GM19351 (cell line): ENCODE data around the gene MAP4K2.
"Not testable (repeated sequence)": the region's sequence is repeated elsewhere in the genome, so short reads cannot be mapped to it uniquely, and the experiment has no call there.

Source experiments
- ATAC-seq: cut with Tn5 transposase; IDR thresholded peaks from one replicate; pipeline ENCODE4 v1.9.1; 2021; ENCODE audit warnings: mild to moderate bottlenecking, moderate library complexity; ENCODE audit not compliant: unreplicated experiment

MAP4K2 gene

GRCh38 chr11:64838600-64839334, 35.8 kb upstream of the MAP4K2 start:
- no peak for ATAC-seq

GRCh38 chr11:64837887-64838351, 34.9 kb upstream of the MAP4K2 start:
- no peak for ATAC-seq

- ATAC-seq: no peak
Measured at GRCh38 chr11:64836448-64837072, 33.5 kb upstream of the MAP4K2 start.

- ATAC-seq: no peak
Measured at GRCh38 chr11:64835616-64836447, 32.8 kb upstream of the MAP4K2 start.

GRCh38 chr11:64834723-64835615, 32.0 kb upstream of the MAP4K2 start:
- no peak for ATAC-seq

- ATAC-seq: no peak
Measured at GRCh38 chr11:64834031-64834722, 31.2 kb upstream of the MAP4K2 start.

GRCh38 chr11:64833509-64833908, 30.5 kb upstream of the MAP4K2 start:
- no peak for ATAC-seq

GRCh38 chr11:64833198-64833502, 30.1 kb upstream of the MAP4K2 start:
- no peak for ATAC-seq

- no peak for ATAC-seq
Measured at GRCh38 chr11:64832467-64833197, 29.6 kb upstream of the MAP4K2 start.

GRCh38 chr11:64831411-64831891, 28.4 kb upstream of the MAP4K2 start:
- no peak for ATAC-seq

GRCh38 chr11:64829536-64830251, 26.7 kb upstream of the MAP4K2 start:
- ATAC-seq: no peak

GRCh38 chr11:64827451-64827839, 24.4 kb upstream of the MAP4K2 start:
- ATAC-seq: no peak

- ATAC-seq: no peak
Measured at GRCh38 chr11:64826578-64827450, 23.8 kb upstream of the MAP4K2 start.

- no peak for ATAC-seq
Measured at GRCh38 chr11:64826062-64826461, 23.0 kb upstream of the MAP4K2 start.

- no peak for ATAC-seq
Measured at GRCh38 chr11:64823568-64824119, 20.6 kb upstream of the MAP4K2 start.

- ATAC-seq: no peak
Measured at GRCh38 chr11:64817476-64817875, 14.5 kb upstream of the MAP4K2 start.

- ATAC-seq: not testable (repeated sequence)
Measured at GRCh38 chr11:64815433-64815832, 12.4 kb upstream of the MAP4K2 start.
